Peyer's patch (tissue), 4 donors: ENCODE data around the gene AP5S1.

Experiments used
- POLR2A ChIP-seq, 2 donors: fragments of 450-650 bp; IDR thresholded peaks; one replicate each; pipeline ENCODE4 v1.5.1; 2017; ENCODE audit warnings: antibody characterized with exemption in 2 of 2, mild to moderate bottlenecking in 2 of 2, moderate library complexity in 2 of 2
- TF ChIP-seq, protein P1 (sequence below), 6 experiments: fragments of 450-650 bp in 4 of 6; fragments of 200-600 bp in 2 of 6; sonication (generic) in 1 of 6; IDR thresholded peaks; one replicate each; pipeline ENCODE4 v1.5.1; 2017 to 2019; ENCODE audit warnings: antibody characterized with exemption in 6 of 6, mild to moderate bottlenecking in 3 of 6, moderate library complexity in 1 of 6

- no peak for TF ChIP-seq POLR2A (IDR thresholded peaks at IDR 0.05)
- TF ChIP-seq, protein P1, sequence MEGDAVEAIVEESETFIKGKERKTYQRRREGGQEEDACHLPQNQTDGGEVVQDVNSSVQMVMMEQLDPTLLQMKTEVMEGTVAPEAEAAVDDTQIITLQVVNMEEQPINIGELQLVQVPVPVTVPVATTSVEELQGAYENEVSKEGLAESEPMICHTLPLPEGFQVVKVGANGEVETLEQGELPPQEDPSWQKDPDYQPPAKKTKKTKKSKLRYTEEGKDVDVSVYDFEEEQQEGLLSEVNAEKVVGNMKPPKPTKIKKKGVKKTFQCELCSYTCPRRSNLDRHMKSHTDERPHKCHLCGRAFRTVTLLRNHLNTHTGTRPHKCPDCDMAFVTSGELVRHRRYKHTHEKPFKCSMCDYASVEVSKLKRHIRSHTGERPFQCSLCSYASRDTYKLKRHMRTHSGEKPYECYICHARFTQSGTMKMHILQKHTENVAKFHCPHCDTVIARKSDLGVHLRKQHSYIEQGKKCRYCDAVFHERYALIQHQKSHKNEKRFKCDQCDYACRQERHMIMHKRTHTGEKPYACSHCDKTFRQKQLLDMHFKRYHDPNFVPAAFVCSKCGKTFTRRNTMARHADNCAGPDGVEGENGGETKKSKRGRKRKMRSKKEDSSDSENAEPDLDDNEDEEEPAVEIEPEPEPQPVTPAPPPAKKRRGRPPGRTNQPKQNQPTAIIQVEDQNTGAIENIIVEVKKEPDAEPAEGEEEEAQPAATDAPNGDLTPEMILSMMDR (IDR thresholded peaks at IDR 0.05): peak in 1 of 6 experiments; percentile 3
Measured at GRCh38 chr20:3820901-3821727, 767 bp downstream of the AP5S1 start.
